HepG2 (cell line): Measurements from ENCODE around the gene PLXNA1. TPM values are rescaled to one million over a fixed set of nuclear protein-coding genes. Genes with fewer than 3 reads are reported as not detected.

Experiments
- ATAC-seq: fragments of 200-7000 bp; cut with Tn5 transposase; 3 replicates; pipeline ENCODE4 v1.9.1; 2020; ENCODE audit warnings: mild to moderate bottlenecking, moderate library complexity
- BruUV-seq: library from RNA; stranded (reverse); fragments of 400-500 nt; replicated peaks from 2 replicates; lab custom pipeline; 2021; lab: Mats Ljungman, UMichigan
- CTCF ChIA-PET: fragments of 300-600 bp; formaldehyde crosslinking; extraction: SDS; loops from one replicate; lab custom pipeline; 2021; ENCODE audit warnings: low total read pairs, inconsistent platforms, low intra/inter-chr PET ratio; lab: Yijun Ruan, JAX
- POLR2A ChIA-PET: fragments of 350-600 bp; sonication (Branson Sonifier 250); formaldehyde crosslinking; loops from one replicate; lab custom pipeline; 2020; ENCODE audit warnings: antibody characterized with exemption, inconsistent platforms; lab: Yijun Ruan, JAX
- DNase-seq: peaks from one replicate; pipeline ENCODE4 v3.0.0-alpha.2; 2015; ENCODE audit warnings: low spot score
- FAIRE-seq: peaks from 3 replicates; lab custom pipeline; 2011; peaks lifted over from hg19 to GRCh38; lab: Jason Lieb, UNC
- H2AFZ ChIP-seq: one replicate; pipeline ENCODE4 v1.6.1; 2011; ENCODE audit warnings: low read length, inconsistent platforms
- H3K27ac ChIP-seq: fragments of 300-600 bp; 3 replicates; pipeline ENCODE4 v1.8.0; 2011; ENCODE audit warnings: mixed run types, mild to moderate bottlenecking, mixed read lengths, low read length, inconsistent platforms; ENCODE audit not compliant: insufficient read depth; ENCODE audit errors: extremely low read length
- H3K27me3 ChIP-seq, 2 experiments: fragments of 200-600 bp in 1 of 2; 2 replicates in 1 of 2; 3 replicates in 1 of 2; pipeline versions ENCODE4 v1.6.0 to v1.8.0; 2011; ENCODE audit warnings: low read length in 2 of 2, mild to moderate bottlenecking in 2 of 2, moderate library complexity in 2 of 2, inconsistent platforms in 1 of 2; ENCODE audit not compliant: insufficient read depth in 2 of 2, control insufficient read depth in 1 of 2
- H3K36me3 ChIP-seq, 2 experiments: fragments of 200-600 bp in 1 of 2; replicated peaks in 1 of 2; 2 replicates in 1 of 2; 3 replicates in 1 of 2; pipeline versions ENCODE4 v1.5.1 to v1.8.0; 2011; ENCODE audit warnings: low read length in 2 of 2, inconsistent platforms in 1 of 2; ENCODE audit not compliant: insufficient read depth in 2 of 2, control insufficient read depth in 1 of 2
- H3K4me1 ChIP-seq: 2 replicates; pipeline ENCODE4 v1.5.1; 2012; ENCODE audit warnings: low read length, inconsistent platforms; ENCODE audit not compliant: insufficient read depth
- H3K4me2 ChIP-seq: 2 replicates; pipeline ENCODE4 v1.6.0; 2011; ENCODE audit warnings: low read depth, low read length, inconsistent platforms
- H3K4me3 ChIP-seq, 3 experiments: fragments of 200-600 bp in 1 of 3; sonication (generic), shearing (Covaris generic) in 1 of 3; replicated peaks in 1 of 3; 2 replicates each; pipeline ENCODE4 v1.5.1; 2011 to 2016; ENCODE audit warnings: low read length in 3 of 3, inconsistent platforms in 2 of 3, low read depth in 2 of 3, mild to moderate bottlenecking in 2 of 3, control low read depth in 1 of 3, mixed read lengths in 1 of 3; ENCODE audit not compliant: insufficient read depth in 1 of 3
- H3K79me2 ChIP-seq: one replicate; pipeline ENCODE4 v1.6.1; 2011; ENCODE audit warnings: low read length, inconsistent platforms; ENCODE audit not compliant: insufficient read depth
- H3K9ac ChIP-seq: 2 replicates; pipeline ENCODE4 v1.6.0; 2011; ENCODE audit warnings: mild to moderate bottlenecking, low read depth, low read length, inconsistent platforms; ENCODE audit not compliant: insufficient read depth
- H3K9me3 ChIP-seq: 2 replicates; pipeline ENCODE4 v1.5.1; 2012; ENCODE audit warnings: mild to moderate bottlenecking, low read length
- H4K20me1 ChIP-seq: 2 replicates; pipeline ENCODE4 v1.6.0; 2011; ENCODE audit warnings: inconsistent platforms, mild to moderate bottlenecking, low read length, moderate library complexity; ENCODE audit not compliant: insufficient read depth
- FIP1L1 ChIP-seq: fragments of 200-400 bp; formaldehyde crosslinking; IDR thresholded peaks from 2 replicates; pipeline ENCODE4 v1.6.1; 2018; ENCODE audit warnings: low read depth, mild to moderate bottlenecking, low read length, moderate library complexity, borderline replicate concordance; ENCODE audit not compliant: insufficient read depth
- FOSL1 ChIP-seq: sonication (generic); formaldehyde crosslinking; IDR thresholded peaks from 2 replicates; pipeline ENCODE4 v1.9.0; 2021; ENCODE audit warnings: missing genetic modification reagents, borderline replicate concordance
- JARID2 ChIP-seq: sonication (generic); formaldehyde crosslinking; IDR thresholded peaks from 2 replicates; pipeline ENCODE4 v1.8.1; 2023; ENCODE audit warnings: missing genetic modification reagents, inconsistent platforms; ENCODE audit not compliant: insufficient replicate concordance
- LCORL ChIP-seq, 2 experiments: fragments of 450-650 bp in 1 of 2; sonication (generic) in 1 of 2; formaldehyde crosslinking in 1 of 2; IDR thresholded peaks; 2 replicates each; pipeline versions ENCODE4 v1.5.0 to v1.6.1; 2017 to 2020; ENCODE audit warnings: antibody characterized with exemption in 1 of 2, missing genetic modification reagents in 1 of 2
- POLR2AphosphoS2 ChIP-seq: IDR thresholded peaks from 2 replicates; pipeline ENCODE4 v1.6.1; 2011; ENCODE audit warnings: low read depth, low read length, improper control_type of control experiment
- SALL1 ChIP-seq: sonication (generic); formaldehyde crosslinking; IDR thresholded peaks from 2 replicates; pipeline ENCODE4 v1.8.0; 2022; ENCODE audit warnings: mild to moderate bottlenecking, missing genetic modification reagents
- TCF7 ChIP-seq: sonication (generic); IDR thresholded peaks from 2 replicates; pipeline ENCODE4 v1.6.1; 2016; ENCODE audit warnings: antibody characterized with exemption, low read depth
- ZNF44 ChIP-seq: sonication (generic); formaldehyde crosslinking; IDR thresholded peaks from 2 replicates; pipeline ENCODE4 v1.5.1; 2020; ENCODE audit warnings: mild to moderate bottlenecking, missing genetic modification reagents
- ZNF562 ChIP-seq: sonication (generic); formaldehyde crosslinking; IDR thresholded peaks from 2 replicates; pipeline ENCODE4 v1.8.0; 2022; ENCODE audit warnings: missing genetic modification reagents, borderline replicate concordance
- ZNF746 ChIP-seq: sonication (generic); formaldehyde crosslinking; IDR thresholded peaks from 2 replicates; pipeline ENCODE4 v1.8.0; 2022; ENCODE audit warnings: mild to moderate bottlenecking, missing genetic modification reagents
- WGBS: methylation state at CpG from one replicate; pipeline ENCODE4 v1.1.6; 2017; ENCODE audit warnings: low lambda C conversion rate; 5-methylcytosine and 5-hydroxymethylcytosine counted together
- in situ Hi-C: cut with HindIII; loops from 2 replicates; pipeline ENCODE4 v1.10.0; 2017; ENCODE audit warnings: low pct_unique_long_range_greater_than_20kb; ENCODE audit not compliant: extremely low pct_ligation_motif_present
- intact Hi-C: fragments of 100-400 bp; cut with micrococcal nuclease; formaldehyde crosslinking; loops from one replicate; pipeline ENCODE4 v1.10.0; 2022; ENCODE audit not compliant: unreplicated experiment
- polyA plus RNA-seq, 8 experiments: library from polyadenylated mRNA; depleted of rRNA in 3 of 8; stranded (reverse) in 7 of 8; unstranded in 1 of 8; fragments of >200 nt; fragmentation: Illumina TruSeq in 4 of 8; extraction: Trizol in 4 of 8; gene quantifications; 2 replicates each; pipeline versions ENCODE4 v1.2.1 to v1.2.3, GENCODE V29; 2011 to 2016; ENCODE audit warnings: low read depth in 4 of 8, missing spikeins in 1 of 8, mixed read lengths in 1 of 8; ENCODE audit not compliant: insufficient read depth in 1 of 8
- total RNA-seq, 5 experiments: library from RNA; depleted of rRNA; stranded (reverse); fragments of >200 nt; fragmentation: Illumina TruSeq; extraction: Trizol; gene quantifications; 2 replicates each; pipeline ENCODE4 v1.2.3, GENCODE V29; 2016; ENCODE audit warnings: low read depth in 1 of 5
- TF ChIP-seq, protein P1 (sequence below): sonication (generic); formaldehyde crosslinking; conservative IDR thresholded peaks from 2 replicates; pipeline ENCODE4 v1.4.0; 2020; ENCODE audit warnings: missing genetic modification reagents
- TF ChIP-seq, protein P2 (sequence below): IDR thresholded peaks from 2 replicates; pipeline ENCODE4 v1.6.1; 2016; ENCODE audit warnings: missing compliant biosample characterization, missing genetic modification reagents, borderline replicate concordance
- TF ChIP-seq, protein P3 (sequence below): sonication (generic); formaldehyde crosslinking; IDR thresholded peaks from 2 replicates; pipeline ENCODE4 v1.4.0; 2020; ENCODE audit warnings: missing genetic modification reagents

PLXNA1 gene
- total and polyA plus RNA-seq, 2 of the 13 experiments (the other 11 are each of a cell fraction or from before 2014, with no cell fraction given): 16.6 to 18.2 TPM

DNA sequence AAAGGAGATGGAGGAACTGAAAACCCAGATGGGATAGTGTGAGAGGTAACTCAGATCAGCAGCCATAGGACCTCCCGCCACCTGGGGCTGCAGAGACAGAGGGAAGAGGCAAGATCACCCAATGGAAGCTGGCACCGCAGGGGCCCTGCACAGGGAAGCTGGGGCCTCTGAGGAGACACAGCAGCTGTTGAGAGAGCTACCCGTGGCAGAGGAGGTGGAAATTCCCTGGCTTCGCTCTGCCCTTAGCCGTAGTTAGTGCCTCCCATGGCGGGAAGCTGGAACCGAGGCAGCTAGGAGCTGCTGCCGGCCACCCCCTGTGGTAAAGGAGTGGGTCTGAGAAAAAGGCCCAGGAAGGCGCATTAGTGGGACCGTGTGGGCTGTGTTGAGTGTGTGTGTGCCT is 18.0 kb upstream of the PLXNA1 start:
- Histone ChIP-seq H3K36me3 (no peaks in the 10 kb centered on the region), H3K27ac (no peak overlapping the region), H4K20me1 (no peaks in the 10 kb centered on the region), H3K27me3 (peaks cover under 1 to 2% of the 10 kb centered on the region in 2 experiments; a peak in 2 of 5 replicates), H3K9me3 (no peaks in the 10 kb centered on the region), H3K4me1 (peaks cover 38% of the 10 kb centered on the region), H3K79me2 (no peaks in the 10 kb centered on the region), H2AFZ (no peak overlapping the region), H3K4me3 (no peak overlapping the region), H3K4me2 (no peak overlapping the region), H3K9ac (no peak overlapping the region)
- in situ Hi-C loops (loop anchor here (5.0 kb wide), 1 partner anchor 213 kb away; no protein-coding TSS in a partner anchor), intact Hi-C loops (no loop called here)
- BruUV-seq: no TSS peak
- FAIRE-seq (no peak), DNase-seq (no peak), ATAC-seq (no peak)
- ChIA-PET POLR2A (no interaction called here), CTCF (no interaction called here)
- TF ChIP-seq, protein P1, sequence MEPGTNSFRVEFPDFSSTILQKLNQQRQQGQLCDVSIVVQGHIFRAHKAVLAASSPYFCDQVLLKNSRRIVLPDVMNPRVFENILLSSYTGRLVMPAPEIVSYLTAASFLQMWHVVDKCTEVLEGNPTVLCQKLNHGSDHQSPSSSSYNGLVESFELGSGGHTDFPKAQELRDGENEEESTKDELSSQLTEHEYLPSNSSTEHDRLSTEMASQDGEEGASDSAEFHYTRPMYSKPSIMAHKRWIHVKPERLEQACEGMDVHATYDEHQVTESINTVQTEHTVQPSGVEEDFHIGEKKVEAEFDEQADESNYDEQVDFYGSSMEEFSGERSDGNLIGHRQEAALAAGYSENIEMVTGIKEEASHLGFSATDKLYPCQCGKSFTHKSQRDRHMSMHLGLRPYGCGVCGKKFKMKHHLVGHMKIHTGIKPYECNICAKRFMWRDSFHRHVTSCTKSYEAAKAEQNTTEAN (CRISPR knock-in tag): no peak
- TF ChIP-seq FIP1L1 (no peak), FOSL1 (no peak), LCORL (IDR thresholded peaks at IDR 0.05) (no peak), LCORL (CRISPR knock-in tag; IDR thresholded peaks at IDR 0.05) (no peak), POLR2AphosphoS2 (no peak), TCF7 (no peak), JARID2 (CRISPR knock-in tag) (no peak), SALL1 (CRISPR knock-in tag) (no peak), ZNF44 (CRISPR knock-in tag) (no peak), ZNF746 (CRISPR knock-in tag) (no peak), ZNF562 (no peak)
- TF ChIP-seq, protein P2, sequence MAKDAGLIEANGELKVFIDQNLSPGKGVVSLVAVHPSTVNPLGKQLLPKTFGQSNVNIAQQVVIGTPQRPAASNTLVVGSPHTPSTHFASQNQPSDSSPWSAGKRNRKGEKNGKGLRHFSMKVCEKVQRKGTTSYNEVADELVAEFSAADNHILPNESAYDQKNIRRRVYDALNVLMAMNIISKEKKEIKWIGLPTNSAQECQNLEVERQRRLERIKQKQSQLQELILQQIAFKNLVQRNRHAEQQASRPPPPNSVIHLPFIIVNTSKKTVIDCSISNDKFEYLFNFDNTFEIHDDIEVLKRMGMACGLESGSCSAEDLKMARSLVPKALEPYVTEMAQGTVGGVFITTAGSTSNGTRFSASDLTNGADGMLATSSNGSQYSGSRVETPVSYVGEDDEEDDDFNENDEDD: no peak
- TF ChIP-seq, protein P3, sequence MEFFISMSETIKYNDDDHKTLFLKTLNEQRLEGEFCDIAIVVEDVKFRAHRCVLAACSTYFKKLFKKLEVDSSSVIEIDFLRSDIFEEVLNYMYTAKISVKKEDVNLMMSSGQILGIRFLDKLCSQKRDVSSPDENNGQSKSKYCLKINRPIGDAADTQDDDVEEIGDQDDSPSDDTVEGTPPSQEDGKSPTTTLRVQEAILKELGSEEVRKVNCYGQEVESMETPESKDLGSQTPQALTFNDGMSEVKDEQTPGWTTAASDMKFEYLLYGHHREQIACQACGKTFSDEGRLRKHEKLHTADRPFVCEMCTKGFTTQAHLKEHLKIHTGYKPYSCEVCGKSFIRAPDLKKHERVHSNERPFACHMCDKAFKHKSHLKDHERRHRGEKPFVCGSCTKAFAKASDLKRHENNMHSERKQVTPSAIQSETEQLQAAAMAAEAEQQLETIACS: no peak
- WGBS: 81% methylated on average over 6 of the region's 10 CpGs
